ENCODE results near the gene RNF144B. TPM values are rescaled to one million over a fixed set of nuclear protein-coding genes. Genes with fewer than 3 reads are reported as not detected.

Gene RNF144B
- total and polyA plus RNA-seq, 2 experiments from 2014 or later, result 0.48 to 1.1 TPM

GRCh38 chr6:18415671-18416340 lies 28.7 kb downstream of the RNF144B start:
- H3K36me3 ChIP-seq, result no peaks in the 10 kb centered on the region
- no peak for DNase-seq (ENCODE audit: low read depth in 1 of 2, low spot score in 1 of 2)
- no peak overlapping the region for H3K27ac ChIP-seq
- no peaks in the 10 kb centered on the region for H3K4me1 ChIP-seq (ENCODE audit: low read depth)
- no peak overlapping the region for H3K4me3 ChIP-seq
- no peaks in the 10 kb centered on the region for H3K9me3 ChIP-seq (ENCODE audit: low read depth)
- H3K27me3 ChIP-seq, result no peaks in the 10 kb centered on the region
- TF ChIP-seq, protein P1, sequence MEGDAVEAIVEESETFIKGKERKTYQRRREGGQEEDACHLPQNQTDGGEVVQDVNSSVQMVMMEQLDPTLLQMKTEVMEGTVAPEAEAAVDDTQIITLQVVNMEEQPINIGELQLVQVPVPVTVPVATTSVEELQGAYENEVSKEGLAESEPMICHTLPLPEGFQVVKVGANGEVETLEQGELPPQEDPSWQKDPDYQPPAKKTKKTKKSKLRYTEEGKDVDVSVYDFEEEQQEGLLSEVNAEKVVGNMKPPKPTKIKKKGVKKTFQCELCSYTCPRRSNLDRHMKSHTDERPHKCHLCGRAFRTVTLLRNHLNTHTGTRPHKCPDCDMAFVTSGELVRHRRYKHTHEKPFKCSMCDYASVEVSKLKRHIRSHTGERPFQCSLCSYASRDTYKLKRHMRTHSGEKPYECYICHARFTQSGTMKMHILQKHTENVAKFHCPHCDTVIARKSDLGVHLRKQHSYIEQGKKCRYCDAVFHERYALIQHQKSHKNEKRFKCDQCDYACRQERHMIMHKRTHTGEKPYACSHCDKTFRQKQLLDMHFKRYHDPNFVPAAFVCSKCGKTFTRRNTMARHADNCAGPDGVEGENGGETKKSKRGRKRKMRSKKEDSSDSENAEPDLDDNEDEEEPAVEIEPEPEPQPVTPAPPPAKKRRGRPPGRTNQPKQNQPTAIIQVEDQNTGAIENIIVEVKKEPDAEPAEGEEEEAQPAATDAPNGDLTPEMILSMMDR (IDR thresholded peaks at IDR 0.05; ENCODE audit: low read depth, low read length), result no peak

DNA sequence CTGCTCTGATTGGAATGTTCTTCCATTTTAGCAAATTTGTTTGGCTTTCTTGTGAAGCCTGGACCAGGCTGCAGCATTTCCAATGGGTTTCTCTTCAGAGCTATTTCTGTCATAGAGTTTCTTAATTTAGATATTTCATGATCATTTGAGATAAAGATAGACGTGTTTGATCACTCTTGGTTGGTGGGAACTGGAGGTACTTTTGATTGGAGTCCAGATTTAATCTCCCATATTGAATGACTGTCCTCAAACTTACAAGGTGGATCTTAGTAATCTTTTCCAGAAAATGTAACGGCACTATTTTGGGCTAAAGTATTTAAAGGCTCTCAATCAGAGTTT lies 29.2 kb downstream of the RNF144B start:
- TF ChIP-seq, protein P1 (IDR thresholded peaks at IDR 0.05; ENCODE audit: low read depth, low read length), result no peak
- no peaks in the 10 kb centered on the region for H3K4me1 ChIP-seq (ENCODE audit: low read depth)
- no peaks in the 10 kb centered on the region for H3K27me3 ChIP-seq
- no peak overlapping the region for H3K4me3 ChIP-seq
- no peak overlapping the region for H3K27ac ChIP-seq
- no peaks in the 10 kb centered on the region for H3K36me3 ChIP-seq
- no peaks in the 10 kb centered on the region for H3K9me3 ChIP-seq (ENCODE audit: low read depth)
- DNase-seq (ENCODE audit: low read depth in 1 of 2, low spot score in 1 of 2), result no peak

DNA sequence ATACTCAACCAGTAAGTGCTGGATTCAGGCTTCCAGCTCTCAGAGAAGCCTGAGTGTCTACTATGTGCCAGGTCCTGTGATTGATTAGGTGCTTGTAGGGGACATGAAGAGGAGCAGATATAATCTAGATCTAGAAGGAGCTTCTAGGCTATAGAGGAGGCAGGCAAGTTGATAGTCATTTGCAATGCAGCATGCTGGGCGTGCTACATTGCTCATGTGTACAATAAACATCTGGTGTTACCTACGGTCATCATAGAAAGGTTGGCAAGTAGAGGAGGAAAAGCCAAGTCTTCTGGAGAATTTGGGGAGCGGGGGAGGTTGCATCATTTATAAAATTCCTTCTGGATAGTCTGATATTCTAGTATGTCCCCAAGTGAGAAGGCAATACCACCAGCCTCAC lies 33.2 kb downstream of the RNF144B start:
- Histone ChIP-seq H3K4me1 (ENCODE audit: low read depth) (peaks cover 10% of the 10 kb centered on the region), H3K36me3 (no peaks in the 10 kb centered on the region), H3K4me3 (no peak overlapping the region), H3K27me3 (no peaks in the 10 kb centered on the region), H3K27ac (no peak overlapping the region), H3K9me3 (ENCODE audit: low read depth) (no peaks in the 10 kb centered on the region)
- TF ChIP-seq, protein P1 (IDR thresholded peaks at IDR 0.05; ENCODE audit: low read depth, low read length), result no peak
- DNase-seq (ENCODE audit: low read depth in 1 of 2, low spot score in 1 of 2), result no peak

DNA sequence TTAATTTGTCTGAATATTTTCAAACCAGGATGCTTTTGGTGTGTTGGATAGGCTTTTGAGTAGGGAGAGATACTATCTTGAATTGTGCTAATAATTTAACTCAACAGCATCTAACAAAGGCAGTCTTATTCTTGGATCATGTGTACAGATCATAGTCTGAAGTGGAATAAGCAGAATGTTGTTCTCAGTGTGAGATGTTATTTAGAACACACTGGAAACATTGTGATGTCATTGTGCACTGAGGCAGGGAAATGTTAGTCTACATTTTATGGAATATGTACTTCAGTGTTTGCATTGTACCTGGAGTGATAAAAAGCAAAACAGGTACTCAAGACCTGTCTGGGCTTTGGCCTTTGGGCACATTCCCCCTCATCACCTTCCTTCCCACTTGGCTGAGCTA lies 35.0 kb downstream of the RNF144B start:
- TF ChIP-seq, protein P1 (IDR thresholded peaks at IDR 0.05; ENCODE audit: low read depth, low read length), result no peak
- no peak for DNase-seq (ENCODE audit: low read depth in 1 of 2, low spot score in 1 of 2)
- no peaks in the 10 kb centered on the region for H3K36me3 ChIP-seq
- H3K4me3 ChIP-seq, result no peak overlapping the region
- no peak overlapping the region for H3K27ac ChIP-seq
- H3K9me3 ChIP-seq (ENCODE audit: low read depth), result no peaks in the 10 kb centered on the region
- peaks cover 10% of the 10 kb centered on the region for H3K4me1 ChIP-seq (ENCODE audit: low read depth)
- no peaks in the 10 kb centered on the region for H3K27me3 ChIP-seq

DNA sequence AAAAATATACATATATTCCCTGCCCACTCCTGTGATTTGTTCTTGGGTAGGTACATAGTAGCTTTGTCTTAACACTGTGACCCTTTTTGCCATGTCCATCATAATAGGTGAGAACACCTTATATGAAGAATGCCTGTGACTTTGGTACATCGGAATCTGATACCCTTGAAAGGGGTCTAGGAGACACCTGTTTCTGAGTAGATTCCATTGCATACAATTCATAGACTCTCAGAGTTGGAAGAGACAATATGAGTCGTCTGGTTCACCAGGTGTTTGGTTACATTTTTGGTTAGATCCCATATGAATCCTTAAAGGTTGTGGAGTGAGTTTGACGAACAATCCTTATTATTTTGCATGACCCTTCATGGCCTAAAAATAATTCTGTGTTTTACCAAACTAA lies 36.3 kb downstream of the RNF144B start:
- DNase-seq (ENCODE audit: low read depth in 1 of 2, low spot score in 1 of 2), result no peak
- H3K27ac ChIP-seq, result no peak overlapping the region
- TF ChIP-seq, protein P1 (IDR thresholded peaks at IDR 0.05; ENCODE audit: low read depth, low read length), result no peak

More for the DNA sequence above, 36.3 kb downstream of the RNF144B start:
- Histone ChIP-seq H3K36me3 (no peaks in the 10 kb centered on the region), H3K27me3 (no peaks in the 10 kb centered on the region), H3K4me1 (ENCODE audit: low read depth) (peaks cover 10% of the 10 kb centered on the region), H3K9me3 (ENCODE audit: low read depth) (no peaks in the 10 kb centered on the region), H3K4me3 (no peak overlapping the region)

All from cardiac muscle cell (in vitro differentiated cells and primary cell).